Activated naive CD4-positive, alpha-beta T cell treated with anti-CD3 and anti-CD28 coated beads, Interleukin-2, amount 10 ng/mL, durations not matched to agents 7 days and 5 days (primary cell): ENCODE results near the gene CACNA2D4.
"Not testable (repeated sequence)": the region's sequence is repeated elsewhere in the genome, so short reads cannot be mapped to it uniquely, and the experiment has no call there.

Source experiments
- CTCF ChIA-PET: fragments of 350-600 bp; sonication (Branson Sonifier 250); formaldehyde crosslinking; loops from one replicate; lab custom pipeline; 2021; ENCODE audit warnings: antibody characterized with exemption; lab: Charles Lee
- DNase-seq: peaks from one replicate; pipeline ENCODE4 v3.0.0-alpha.2; 2020
- H3K27ac Mint-ChIP-seq: one replicate; pipeline ENCODE4 v1.8.0; 2021; ENCODE audit warnings: mild to moderate bottlenecking, moderate library complexity, mixed read lengths
- H3K27me3 Mint-ChIP-seq: one replicate; pipeline ENCODE4 v1.8.0; 2021; ENCODE audit warnings: mild to moderate bottlenecking, mixed read lengths
- H3K36me3 Mint-ChIP-seq: one replicate; pipeline ENCODE4 v1.8.0; 2021; ENCODE audit warnings: mixed read lengths
- H3K4me1 Mint-ChIP-seq: one replicate; pipeline ENCODE4 v1.8.0; 2021; ENCODE audit warnings: mixed read lengths
- H3K4me3 Mint-ChIP-seq: one replicate; pipeline ENCODE4 v1.8.0; 2021; ENCODE audit warnings: mild to moderate bottlenecking, moderate library complexity, mixed read lengths
- H3K9me3 Mint-ChIP-seq: one replicate; pipeline ENCODE4 v1.8.0; 2021; ENCODE audit warnings: mixed read lengths

The CACNA2D4 gene

GRCh38 chr12:1817928-1818327 is 100.5 kb downstream of the CACNA2D4 start:
- H3K9me3 Mint-ChIP-seq, H3K4me1 Mint-ChIP-seq, CTCF ChIA-PET, H3K4me3 Mint-ChIP-seq, H3K36me3 Mint-ChIP-seq, DNase-seq, H3K27ac Mint-ChIP-seq: not testable (repeated sequence)
- H3K27me3 Mint-ChIP-seq = peaks cover 82% of the 10 kb centered on the region

GRCh38 chr12:1816730-1817348 is 101.6 kb downstream of the CACNA2D4 start:
- Mint-ChIP-seq H3K27me3 (peaks cover 71% of the 10 kb centered on the region), H3K9me3 (no peaks in the 10 kb centered on the region), H3K4me1 (peaks cover 2% of the 10 kb centered on the region), H3K4me3 (no peak overlapping the region), H3K27ac (no peak overlapping the region), H3K36me3 (no peaks in the 10 kb centered on the region)
- CTCF ChIA-PET = no interaction called here
- DNase-seq = no peak

GRCh38 chr12:1815814-1816729 is 102.4 kb downstream of the CACNA2D4 start:
- Mint-ChIP-seq H3K27me3 (peaks cover 63% of the 10 kb centered on the region), H3K27ac (no peak overlapping the region)

GRCh38 chr12:1815108-1815507 is 103.3 kb downstream of the CACNA2D4 start:
- H3K27ac Mint-ChIP-seq = no peak overlapping the region
- DNase-seq = no peak

More at GRCh38 chr12:1815814-1816729, 102.4 kb downstream of the CACNA2D4 start:
- no peak for DNase-seq
- Mint-ChIP-seq H3K9me3 (no peaks in the 10 kb centered on the region), H3K4me3 (no peak overlapping the region), H3K36me3 (no peaks in the 10 kb centered on the region), H3K4me1 (peaks cover 4% of the 10 kb centered on the region)
- CTCF ChIA-PET = no interaction called here

GRCh38 chr12:1814266-1814665 is 104.2 kb downstream of the CACNA2D4 start:
- CTCF ChIA-PET = interaction anchor here (0.7 to 1.8 kb wide), 2 partner anchors 126 to 196 kb away, joined by 4 read pairs; no protein-coding TSS in a partner anchor
- DNase-seq = no peak
- no peaks in the 10 kb centered on the region for H3K9me3 Mint-ChIP-seq
- H3K4me1 Mint-ChIP-seq = peaks cover 2% of the 10 kb centered on the region
- H3K27me3 Mint-ChIP-seq = peaks cover 45% of the 10 kb centered on the region
- H3K36me3 Mint-ChIP-seq = no peaks in the 10 kb centered on the region
- no peak overlapping the region for H3K27ac Mint-ChIP-seq
- no peak overlapping the region for H3K4me3 Mint-ChIP-seq

More at GRCh38 chr12:1815108-1815507, 103.3 kb downstream of the CACNA2D4 start:
- no peaks in the 10 kb centered on the region for H3K9me3 Mint-ChIP-seq
- peaks cover 2% of the 10 kb centered on the region for H3K4me1 Mint-ChIP-seq
- H3K4me3 Mint-ChIP-seq = no peak overlapping the region
- CTCF ChIA-PET = no interaction called here
- no peaks in the 10 kb centered on the region for H3K36me3 Mint-ChIP-seq
- H3K27me3 Mint-ChIP-seq = peaks cover 54% of the 10 kb centered on the region

GRCh38 chr12:1812650-1813302 is 105.7 kb downstream of the CACNA2D4 start:
- H3K9me3 Mint-ChIP-seq = no peaks in the 10 kb centered on the region
- H3K4me3 Mint-ChIP-seq = no peak overlapping the region
- no peak for DNase-seq
- no peaks in the 10 kb centered on the region for H3K36me3 Mint-ChIP-seq
- H3K27me3 Mint-ChIP-seq = peaks cover 35% of the 10 kb centered on the region
- H3K4me1 Mint-ChIP-seq = peaks cover 2% of the 10 kb centered on the region
- H3K27ac Mint-ChIP-seq = no peak overlapping the region
- CTCF ChIA-PET = interaction anchor here (0.7 to 1.8 kb wide), 2 partner anchors 128 to 222 kb away, joined by 3 to 4 read pairs; no protein-coding TSS in a partner anchor

- Mint-ChIP-seq H3K4me3 (peak overlapping the region; percentile 32), H3K27me3 (peaks cover 29% of the 10 kb centered on the region), H3K4me1 (peaks cover 2% of the 10 kb centered on the region), H3K27ac (no peak overlapping the region), H3K9me3 (no peaks in the 10 kb centered on the region), H3K36me3 (no peaks in the 10 kb centered on the region)
- DNase-seq = no peak
- CTCF ChIA-PET = interaction anchor here (0.7 kb wide), 1 partner anchor 223 kb away, joined by 3 read pairs; no protein-coding TSS in a partner anchor
Measured at GRCh38 chr12:1811948-1812291, 106.5 kb downstream of the CACNA2D4 start.

GRCh38 chr12:1811281-1811947 is 107.0 kb downstream of the CACNA2D4 start:
- peak; percentile 51 for DNase-seq
- Mint-ChIP-seq H3K9me3 (no peaks in the 10 kb centered on the region), H3K4me1 (peaks cover 2% of the 10 kb centered on the region), H3K36me3 (no peaks in the 10 kb centered on the region), H3K4me3 (peak overlapping the region; percentile 32), H3K27me3 (peaks cover 26% of the 10 kb centered on the region), H3K27ac (no peak overlapping the region)
- CTCF ChIA-PET = no interaction called here

- DNase-seq = no peak
- Mint-ChIP-seq H3K4me3 (peak overlapping the region; percentile 32), H3K36me3 (no peaks in the 10 kb centered on the region), H3K9me3 (no peaks in the 10 kb centered on the region), H3K27ac (peak overlapping the region; percentile 31), H3K27me3 (peaks cover 23% of the 10 kb centered on the region), H3K4me1 (peaks cover 2% of the 10 kb centered on the region)
- CTCF ChIA-PET = no interaction called here
Measured at GRCh38 chr12:1810931-1811280, 107.5 kb downstream of the CACNA2D4 start.

GRCh38 chr12:1810201-1810930 is 108.1 kb downstream of the CACNA2D4 start:
- CTCF ChIA-PET = interaction anchor here (0.6 kb wide), 1 partner anchor 130 kb away, joined by 3 read pairs; no protein-coding TSS in a partner anchor
- no peak for DNase-seq
- H3K4me3 Mint-ChIP-seq = peak overlapping the region; percentile 32
- no peaks in the 10 kb centered on the region for H3K36me3 Mint-ChIP-seq
- peaks cover 2% of the 10 kb centered on the region for H3K4me1 Mint-ChIP-seq
- H3K27me3 Mint-ChIP-seq = peaks cover 18% of the 10 kb centered on the region
- no peak overlapping the region for H3K27ac Mint-ChIP-seq
- no peaks in the 10 kb centered on the region for H3K9me3 Mint-ChIP-seq

- Mint-ChIP-seq H3K36me3 (no peaks in the 10 kb centered on the region), H3K4me1 (peaks cover 4% of the 10 kb centered on the region), H3K4me3 (no peak overlapping the region), H3K27me3 (peaks cover 12% of the 10 kb centered on the region), H3K27ac (no peak overlapping the region), H3K9me3 (no peaks in the 10 kb centered on the region)
- no peak for DNase-seq
- CTCF ChIA-PET = interaction anchor here (0.6 kb wide), 1 partner anchor 130 kb away, joined by 3 read pairs; no protein-coding TSS in a partner anchor
Measured at GRCh38 chr12:1809591-1810190, 108.8 kb downstream of the CACNA2D4 start.

- H3K27ac Mint-ChIP-seq = no peak overlapping the region
- H3K36me3 Mint-ChIP-seq = peaks cover 1% of the 10 kb centered on the region
- CTCF ChIA-PET = interaction anchor here (0.6 kb wide), 1 partner anchor 113 kb away, joined by 3 read pairs; no protein-coding TSS in a partner anchor
- H3K4me1 Mint-ChIP-seq = peaks cover 9% of the 10 kb centered on the region
- H3K9me3 Mint-ChIP-seq = peaks cover 2% of the 10 kb centered on the region
- DNase-seq = no peak
- H3K27me3 Mint-ChIP-seq = peaks cover 6% of the 10 kb centered on the region
- no peak overlapping the region for H3K4me3 Mint-ChIP-seq
Measured at GRCh38 chr12:1808798-1809480, 109.5 kb downstream of the CACNA2D4 start.
